ENCODE measurements around the gene TMEM72. TPM values are rescaled to one million over a fixed set of nuclear protein-coding genes. Genes with fewer than 3 reads are reported as not detected.

Gene TMEM72
- total and polyA plus RNA-seq, 4 donors = 0.02 to 0.33 TPM; not detected in 2

DNA sequence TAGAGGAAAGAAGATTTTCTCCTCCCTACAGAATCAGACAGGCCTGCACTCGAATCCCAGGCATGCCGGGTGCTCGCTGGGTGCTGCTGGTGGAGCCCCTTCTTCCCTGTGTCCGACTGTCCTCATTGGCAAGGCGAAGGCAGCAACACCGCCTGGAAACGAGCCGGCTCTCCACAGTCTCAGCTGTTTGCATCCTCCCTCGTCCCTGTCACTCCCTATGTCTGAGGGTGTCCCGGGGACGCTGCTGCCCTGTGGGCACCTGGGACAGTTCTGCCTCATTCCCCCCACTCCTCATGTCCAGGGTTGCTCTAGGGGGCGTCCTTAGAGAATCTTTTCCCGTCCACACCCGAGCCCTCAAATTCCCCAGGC, 31.6 kb upstream of the TMEM72 start:
- H3K27ac ChIP-seq (ENCODE audit: low read depth in 1 of 2, low read length in 2 of 2) = no peak overlapping the region
- no peak for DNase-seq (ENCODE audit: low spot score)
- H3K27me3 ChIP-seq (ENCODE audit: control insufficient read depth in 4 of 4, insufficient read depth in 4 of 4, low read length in 3 of 4) = no peaks in the 10 kb centered on the region
- H3K9ac ChIP-seq (ENCODE audit: low read depth in 1 of 2, low read length in 2 of 2) = no peak overlapping the region
- no peak for TF ChIP-seq FOXA1 (IDR thresholded peaks at IDR 0.05)
- no peak overlapping the region for H3K4me3 ChIP-seq (ENCODE audit: low read depth in 1 of 3, low read length in 3 of 3)
- WGBS = 61% methylated on average over 14 of the region's 14 CpGs
- no peaks in the 10 kb centered on the region for H3K9me3 ChIP-seq (ENCODE audit: control insufficient read depth in 4 of 4, low read length in 3 of 4)
- H3K36me3 ChIP-seq (ENCODE audit: control insufficient read depth in 4 of 4, insufficient read depth in 3 of 4, low read depth in 1 of 4, low read length in 3 of 4) = no peaks in the 10 kb centered on the region
- H3K4me1 ChIP-seq (ENCODE audit: control insufficient read depth in 4 of 4, insufficient read depth in 4 of 4, low read length in 3 of 4) = peaks cover 1 to 12% (median 8%) of the 10 kb centered on the region in 4 donors

DNA sequence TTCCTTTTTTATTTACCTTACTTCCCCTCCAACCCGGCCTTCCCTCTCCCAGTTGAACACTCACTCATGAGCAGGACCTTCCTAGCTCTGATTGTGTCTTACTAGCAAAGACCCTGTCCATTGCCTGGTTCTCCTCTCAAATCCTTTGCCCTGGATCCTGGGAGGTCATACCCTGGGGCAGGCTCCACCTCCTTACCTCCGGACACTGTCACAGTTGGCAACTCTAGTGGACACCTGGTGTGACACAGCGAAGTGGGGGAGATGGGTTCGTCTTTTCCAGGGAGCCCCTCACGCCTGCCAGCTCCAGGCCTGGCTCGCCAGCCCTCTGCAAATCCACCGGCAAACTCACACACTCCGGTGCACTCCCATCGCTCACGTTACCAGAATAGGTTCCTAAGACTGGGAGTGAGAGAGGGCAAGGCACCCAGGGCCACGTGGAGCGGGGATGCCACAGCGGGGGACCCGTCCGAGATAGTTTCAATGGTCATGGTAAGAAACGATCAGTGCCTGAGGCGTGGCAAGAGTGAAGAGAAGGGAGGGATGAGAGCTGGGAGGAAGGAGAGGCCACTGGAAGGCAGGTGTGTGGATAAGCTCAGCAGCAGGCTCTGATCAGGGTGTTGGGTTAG, 30.9 kb upstream of the TMEM72 start:
- no peak overlapping the region for H3K4me3 ChIP-seq (ENCODE audit: low read depth in 1 of 3, low read length in 3 of 3)
- no peak for DNase-seq (ENCODE audit: low spot score)
- H3K36me3 ChIP-seq (ENCODE audit: control insufficient read depth in 4 of 4, insufficient read depth in 3 of 4, low read depth in 1 of 4, low read length in 3 of 4) = no peaks in the 10 kb centered on the region
- H3K9ac ChIP-seq (ENCODE audit: low read depth in 1 of 2, low read length in 2 of 2) = no peak overlapping the region
- peaks cover 1 to 12% (median 8%) of the 10 kb centered on the region in 4 donors for H3K4me1 ChIP-seq (ENCODE audit: control insufficient read depth in 4 of 4, insufficient read depth in 4 of 4, low read length in 3 of 4)
- H3K27me3 ChIP-seq (ENCODE audit: control insufficient read depth in 4 of 4, insufficient read depth in 4 of 4, low read length in 3 of 4) = no peaks in the 10 kb centered on the region
- H3K9me3 ChIP-seq (ENCODE audit: control insufficient read depth in 4 of 4, low read length in 3 of 4) = no peaks in the 10 kb centered on the region
- no peak overlapping the region for H3K27ac ChIP-seq (ENCODE audit: low read depth in 1 of 2, low read length in 2 of 2)
- 92% methylated on average over 17 of the region's 17 CpGs for WGBS
- TF ChIP-seq SP1 (IDR thresholded peaks at IDR 0.05) = no peak
- no peak for TF ChIP-seq FOXA1 (IDR thresholded peaks at IDR 0.05)
- TF ChIP-seq, protein P1, sequence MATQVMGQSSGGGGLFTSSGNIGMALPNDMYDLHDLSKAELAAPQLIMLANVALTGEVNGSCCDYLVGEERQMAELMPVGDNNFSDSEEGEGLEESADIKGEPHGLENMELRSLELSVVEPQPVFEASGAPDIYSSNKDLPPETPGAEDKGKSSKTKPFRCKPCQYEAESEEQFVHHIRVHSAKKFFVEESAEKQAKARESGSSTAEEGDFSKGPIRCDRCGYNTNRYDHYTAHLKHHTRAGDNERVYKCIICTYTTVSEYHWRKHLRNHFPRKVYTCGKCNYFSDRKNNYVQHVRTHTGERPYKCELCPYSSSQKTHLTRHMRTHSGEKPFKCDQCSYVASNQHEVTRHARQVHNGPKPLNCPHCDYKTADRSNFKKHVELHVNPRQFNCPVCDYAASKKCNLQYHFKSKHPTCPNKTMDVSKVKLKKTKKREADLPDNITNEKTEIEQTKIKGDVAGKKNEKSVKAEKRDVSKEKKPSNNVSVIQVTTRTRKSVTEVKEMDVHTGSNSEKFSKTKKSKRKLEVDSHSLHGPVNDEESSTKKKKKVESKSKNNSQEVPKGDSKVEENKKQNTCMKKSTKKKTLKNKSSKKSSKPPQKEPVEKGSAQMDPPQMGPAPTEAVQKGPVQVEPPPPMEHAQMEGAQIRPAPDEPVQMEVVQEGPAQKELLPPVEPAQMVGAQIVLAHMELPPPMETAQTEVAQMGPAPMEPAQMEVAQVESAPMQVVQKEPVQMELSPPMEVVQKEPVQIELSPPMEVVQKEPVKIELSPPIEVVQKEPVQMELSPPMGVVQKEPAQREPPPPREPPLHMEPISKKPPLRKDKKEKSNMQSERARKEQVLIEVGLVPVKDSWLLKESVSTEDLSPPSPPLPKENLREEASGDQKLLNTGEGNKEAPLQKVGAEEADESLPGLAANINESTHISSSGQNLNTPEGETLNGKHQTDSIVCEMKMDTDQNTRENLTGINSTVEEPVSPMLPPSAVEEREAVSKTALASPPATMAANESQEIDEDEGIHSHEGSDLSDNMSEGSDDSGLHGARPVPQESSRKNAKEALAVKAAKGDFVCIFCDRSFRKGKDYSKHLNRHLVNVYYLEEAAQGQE (IDR thresholded peaks at IDR 0.05) = no peak
- TF ChIP-seq HNF4A (conservative IDR thresholded peaks at IDR 0.05) = no peak
- TF ChIP-seq, protein P2, sequence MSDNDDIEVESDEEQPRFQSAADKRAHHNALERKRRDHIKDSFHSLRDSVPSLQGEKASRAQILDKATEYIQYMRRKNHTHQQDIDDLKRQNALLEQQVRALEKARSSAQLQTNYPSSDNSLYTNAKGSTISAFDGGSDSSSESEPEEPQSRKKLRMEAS (IDR thresholded peaks at IDR 0.05) = no peak
- no peak for TF ChIP-seq HNF4G (IDR thresholded peaks at IDR 0.05)
- TF ChIP-seq, protein P3, sequence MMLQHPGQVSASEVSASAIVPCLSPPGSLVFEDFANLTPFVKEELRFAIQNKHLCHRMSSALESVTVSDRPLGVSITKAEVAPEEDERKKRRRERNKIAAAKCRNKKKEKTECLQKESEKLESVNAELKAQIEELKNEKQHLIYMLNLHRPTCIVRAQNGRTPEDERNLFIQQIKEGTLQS (IDR thresholded peaks at IDR 0.05) = no peak
- no peak for TF ChIP-seq NR2F2 (IDR thresholded peaks at IDR 0.05)
- TF ChIP-seq, protein P4, sequence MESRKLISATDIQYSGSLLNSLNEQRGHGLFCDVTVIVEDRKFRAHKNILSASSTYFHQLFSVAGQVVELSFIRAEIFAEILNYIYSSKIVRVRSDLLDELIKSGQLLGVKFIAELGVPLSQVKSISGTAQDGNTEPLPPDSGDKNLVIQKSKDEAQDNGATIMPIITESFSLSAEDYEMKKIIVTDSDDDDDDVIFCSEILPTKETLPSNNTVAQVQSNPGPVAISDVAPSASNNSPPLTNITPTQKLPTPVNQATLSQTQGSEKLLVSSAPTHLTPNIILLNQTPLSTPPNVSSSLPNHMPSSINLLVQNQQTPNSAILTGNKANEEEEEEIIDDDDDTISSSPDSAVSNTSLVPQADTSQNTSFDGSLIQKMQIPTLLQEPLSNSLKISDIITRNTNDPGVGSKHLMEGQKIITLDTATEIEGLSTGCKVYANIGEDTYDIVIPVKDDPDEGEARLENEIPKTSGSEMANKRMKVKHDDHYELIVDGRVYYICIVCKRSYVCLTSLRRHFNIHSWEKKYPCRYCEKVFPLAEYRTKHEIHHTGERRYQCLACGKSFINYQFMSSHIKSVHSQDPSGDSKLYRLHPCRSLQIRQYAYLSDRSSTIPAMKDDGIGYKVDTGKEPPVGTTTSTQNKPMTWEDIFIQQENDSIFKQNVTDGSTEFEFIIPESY (IDR thresholded peaks at IDR 0.05) = no peak
- TF ChIP-seq, protein P5, sequence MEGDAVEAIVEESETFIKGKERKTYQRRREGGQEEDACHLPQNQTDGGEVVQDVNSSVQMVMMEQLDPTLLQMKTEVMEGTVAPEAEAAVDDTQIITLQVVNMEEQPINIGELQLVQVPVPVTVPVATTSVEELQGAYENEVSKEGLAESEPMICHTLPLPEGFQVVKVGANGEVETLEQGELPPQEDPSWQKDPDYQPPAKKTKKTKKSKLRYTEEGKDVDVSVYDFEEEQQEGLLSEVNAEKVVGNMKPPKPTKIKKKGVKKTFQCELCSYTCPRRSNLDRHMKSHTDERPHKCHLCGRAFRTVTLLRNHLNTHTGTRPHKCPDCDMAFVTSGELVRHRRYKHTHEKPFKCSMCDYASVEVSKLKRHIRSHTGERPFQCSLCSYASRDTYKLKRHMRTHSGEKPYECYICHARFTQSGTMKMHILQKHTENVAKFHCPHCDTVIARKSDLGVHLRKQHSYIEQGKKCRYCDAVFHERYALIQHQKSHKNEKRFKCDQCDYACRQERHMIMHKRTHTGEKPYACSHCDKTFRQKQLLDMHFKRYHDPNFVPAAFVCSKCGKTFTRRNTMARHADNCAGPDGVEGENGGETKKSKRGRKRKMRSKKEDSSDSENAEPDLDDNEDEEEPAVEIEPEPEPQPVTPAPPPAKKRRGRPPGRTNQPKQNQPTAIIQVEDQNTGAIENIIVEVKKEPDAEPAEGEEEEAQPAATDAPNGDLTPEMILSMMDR (IDR thresholded peaks at IDR 0.05; ENCODE audit: low read depth, low read length, missing input control) = no peak
- no peak for TF ChIP-seq YY1 (IDR thresholded peaks at IDR 0.05)
